LNCAP (cell line): Measurements from ENCODE around the gene RBBP4.

Experiments
- CTCF ChIP-seq: fragments of 450-650 bp; IDR thresholded peaks from 2 replicates; pipeline ENCODE4 v1.5.1; 2017; ENCODE audit warnings: mild to moderate bottlenecking

RBBP4 gene

GRCh38 chr1:32728413-32729077 lies 77.5 kb downstream of the RBBP4 start:
- no peak for TF ChIP-seq CTCF

GRCh38 chr1:32729254-32730046 lies 78.4 kb downstream of the RBBP4 start:
- TF ChIP-seq CTCF, result no peak

- TF ChIP-seq CTCF, result no peak
These were observed 82.7 kb downstream of the RBBP4 start for GRCh38 chr1:32733582-32734321.
